Daoy (cell line): Measurements from ENCODE around the gene ZSCAN1. TPM values are rescaled to one million over a fixed set of nuclear protein-coding genes. Genes with fewer than 3 reads are reported as not detected.

ENCODE experiments used
- DNase-seq: peaks from one replicate; pipeline ENCODE4 v3.0.0-alpha.2; 2015; ENCODE audit warnings: low read depth
- total RNA-seq: library from RNA; depleted of rRNA; stranded (reverse); fragments of >200 nt; shearing (Covaris generic); gene quantifications from 2 replicates; pipeline ENCODE4 v1.2.3, GENCODE V29; 2014

Gene ZSCAN1
- total RNA-seq, 1 experiment from 2014 or later = not detected

- DNase-seq = no peak
Observed at GRCh38 chr19:58038688-58039204, 4.9 kb downstream of the ZSCAN1 start.

- no peak for DNase-seq
Observed at GRCh38 chr19:58040751-58041525, 7.1 kb downstream of the ZSCAN1 start.

- DNase-seq = no peak
Observed at GRCh38 chr19:58042495-58043340, 8.9 kb downstream of the ZSCAN1 start.

GRCh38 chr19:58044391-58044790 lies 10.6 kb downstream of the ZSCAN1 start:
- DNase-seq = no peak

- no peak for DNase-seq
Observed at GRCh38 chr19:58044886-58045285, 11.1 kb downstream of the ZSCAN1 start.

GRCh38 chr19:58045411-58046050 lies 11.7 kb downstream of the ZSCAN1 start:
- DNase-seq = no peak

- no peak for DNase-seq
Observed at GRCh38 chr19:58046856-58047255, 13.0 kb downstream of the ZSCAN1 start.

- no peak for DNase-seq
Observed at GRCh38 chr19:58047672-58048071, 13.8 kb downstream of the ZSCAN1 start.

- DNase-seq = no peak
Observed at GRCh38 chr19:58052256-58052655, 18.4 kb downstream of the ZSCAN1 start.

- no peak for DNase-seq
Observed at GRCh38 chr19:58053480-58054156, 19.8 kb downstream of the ZSCAN1 start.

- DNase-seq = no peak
Observed at GRCh38 chr19:58054901-58055874, 21.4 kb downstream of the ZSCAN1 start.

GRCh38 chr19:58056261-58056660 lies 22.4 kb downstream of the ZSCAN1 start:
- DNase-seq = no peak

GRCh38 chr19:58056861-58057260 lies 23.0 kb downstream of the ZSCAN1 start:
- DNase-seq = no peak

GRCh38 chr19:58058467-58058866 lies 24.6 kb downstream of the ZSCAN1 start:
- no peak for DNase-seq

GRCh38 chr19:58059003-58059670 lies 25.3 kb downstream of the ZSCAN1 start, which contains the start of gene ZNF135:
Gene ZNF135 (plus strand): TSS chr19:58059282. CDS start chr19:58060003, 721 bp downstream.
- peak; percentile 58 for DNase-seq

- no peak for DNase-seq
Observed at GRCh38 chr19:58059671-58060078, 25.9 kb downstream of the ZSCAN1 start.

GRCh38 chr19:58060231-58060630 lies 26.4 kb downstream of the ZSCAN1 start:
- no peak for DNase-seq

- no peak for DNase-seq
Observed at GRCh38 chr19:58063712-58064111, 29.9 kb downstream of the ZSCAN1 start.

GRCh38 chr19:58067240-58067912 lies 33.6 kb downstream of the ZSCAN1 start:
- no peak for DNase-seq
